GM12878 (cell line): Measurements from ENCODE around the gene NLGN1. TPM values are rescaled to one million over a fixed set of nuclear protein-coding genes. Genes with fewer than 3 reads are reported as not detected.

Experiments used
- ATAC-seq: fragments of 200-7000 bp; cut with Tn5 transposase; 3 replicates; pipeline ENCODE4 v1.9.1; 2020; ENCODE audit warnings: mild to moderate bottlenecking, moderate library complexity
- BruUV-seq: library from RNA; stranded (reverse); fragments of 400-500 nt; replicated peaks from 2 replicates; lab custom pipeline; 2021; lab: Mats Ljungman, UMichigan
- CTCF ChIA-PET: fragments of 300-600 bp; sonication (Branson Sonifier 250); formaldehyde crosslinking; extraction: SDS; loops from one replicate; lab custom pipeline; 2021; ENCODE audit warnings: inconsistent platforms; lab: Yijun Ruan, JAX
- POLR2A ChIA-PET: fragments of 350-600 bp; formaldehyde crosslinking; extraction: SDS; loops from one replicate; lab custom pipeline; 2021; ENCODE audit warnings: inconsistent platforms; lab: Charles Lee
- RAD21 ChIA-PET: fragments of 300-600 bp; sonication (Branson Sonifier 250); formaldehyde crosslinking; loops from one replicate; lab custom pipeline; 2023; ENCODE audit warnings: antibody characterized with exemption; ENCODE audit not compliant: unreplicated experiment; lab: Charles Lee
- SMC1A ChIA-PET: fragments of 300-600 bp; sonication (Branson Sonifier 250); formaldehyde crosslinking; loops from one replicate; lab custom pipeline; 2023; ENCODE audit not compliant: unreplicated experiment, uncharacterized antibody; lab: Charles Lee
- DNase-seq: peaks from one replicate; pipeline ENCODE4 v3.0.0-alpha.2; 2011; ENCODE audit warnings: low read depth, low spot score
- FAIRE-seq: peaks from 3 replicates; lab custom pipeline; 2011; peaks lifted over from hg19 to GRCh38; lab: Jason Lieb, UNC
- H2AFZ ChIP-seq: 2 replicates; pipeline ENCODE4 v1.6.0; 2011; ENCODE audit warnings: low read depth, low read length, control low read depth; ENCODE audit not compliant: control insufficient read depth
- H3K27ac ChIP-seq: 2 replicates; pipeline ENCODE4 v1.5.1; 2011; ENCODE audit warnings: control low read depth; ENCODE audit not compliant: control insufficient read depth, insufficient read depth
- H3K27me3 ChIP-seq, 2 experiments: replicated peaks in 1 of 2; 2 replicates each; pipeline versions ENCODE4 v1.6.0 to v1.6.1; 2011; ENCODE audit warnings: low read length in 1 of 2; ENCODE audit not compliant: control insufficient read depth in 2 of 2, insufficient read depth in 2 of 2
- H3K36me3 ChIP-seq, 2 experiments: 2 replicates each; pipeline ENCODE4 v1.5.1; 2011; ENCODE audit warnings: low read length in 1 of 2; ENCODE audit not compliant: control insufficient read depth in 2 of 2, insufficient read depth in 2 of 2
- H3K4me1 ChIP-seq: 2 replicates; pipeline ENCODE4 v1.6.1; 2011; ENCODE audit warnings: mild to moderate bottlenecking, low read length, moderate library complexity, mixed read lengths; ENCODE audit not compliant: control insufficient read depth, insufficient read depth
- H3K4me2 ChIP-seq: 2 replicates; pipeline ENCODE4 v1.6.0; 2011; ENCODE audit warnings: control low read depth; ENCODE audit not compliant: control insufficient read depth, insufficient read depth
- H3K4me3 ChIP-seq: fragments of 200-600 bp; sonication (generic); 2 replicates; pipeline ENCODE4 v1.5.1; 2016
- H3K79me2 ChIP-seq: 2 replicates; pipeline ENCODE4 v1.6.0; 2011; ENCODE audit warnings: low read length; ENCODE audit not compliant: control insufficient read depth, insufficient read depth
- H3K9ac ChIP-seq: 2 replicates; pipeline ENCODE4 v1.8.0; 2011; ENCODE audit warnings: low read length, control low read depth, mixed read lengths; ENCODE audit not compliant: control insufficient read depth, insufficient read depth
- H3K9me3 ChIP-seq: replicated peaks from 3 replicates; pipeline ENCODE4 v1.5.1; 2011; ENCODE audit warnings: mild to moderate bottlenecking, low read length; ENCODE audit not compliant: control insufficient read depth, insufficient read depth
- H4K20me1 ChIP-seq: 2 replicates; pipeline ENCODE4 v1.6.0; 2011; ENCODE audit not compliant: control insufficient read depth, insufficient read depth
- ATF2 ChIP-seq: IDR thresholded peaks from 2 replicates; pipeline ENCODE4 v1.6.1; 2012; ENCODE audit warnings: low read length, inconsistent platforms
- BCLAF1 ChIP-seq: fragments of 450-650 bp; IDR thresholded peaks from 2 replicates; pipeline ENCODE4 v1.6.1; 2017; ENCODE audit warnings: antibody characterized with exemption, mild to moderate bottlenecking, moderate library complexity
- DPF2 ChIP-seq: fragments of 450-650 bp; IDR thresholded peaks from 2 replicates; pipeline ENCODE4 v1.6.1; 2017; ENCODE audit warnings: mild to moderate bottlenecking
- E4F1 ChIP-seq: fragments of 450-650 bp; IDR thresholded peaks from 2 replicates; pipeline ENCODE4 v1.6.1; 2018; ENCODE audit warnings: borderline replicate concordance, mild to moderate bottlenecking; ENCODE audit not compliant: partially characterized antibody
- EZH2 ChIP-seq: IDR thresholded peaks from 2 replicates; pipeline ENCODE4 v1.6.1; 2012; ENCODE audit warnings: low read depth, mild to moderate bottlenecking, control low read depth, inconsistent platforms, low read length, borderline replicate concordance; ENCODE audit not compliant: control insufficient read depth
- GATAD2B ChIP-seq: fragments of 450-650 bp; conservative IDR thresholded peaks from 2 replicates; pipeline ENCODE4 v1.6.1; 2017; ENCODE audit warnings: low read depth, mild to moderate bottlenecking, moderate library complexity
- HDAC6 ChIP-seq: fragments of 200-600 bp; sonication (generic); IDR thresholded peaks from one replicate; pipeline ENCODE4 v1.8.0; 2017; ENCODE audit warnings: antibody characterized with exemption; ENCODE audit not compliant: unreplicated experiment
- PAX5 ChIP-seq: IDR thresholded peaks from 2 replicates; pipeline ENCODE4 v1.6.1; 2011; ENCODE audit warnings: low read depth, low read length, borderline replicate concordance
- PAX8 ChIP-seq: fragments of 450-650 bp; IDR thresholded peaks from 2 replicates; pipeline ENCODE4 v1.6.1; 2017; ENCODE audit warnings: mild to moderate bottlenecking, moderate library complexity
- PKNOX1 ChIP-seq: fragments of 450-650 bp; IDR thresholded peaks from 2 replicates; pipeline ENCODE4 v1.6.1; 2016; ENCODE audit warnings: mild to moderate bottlenecking
- RAD51 ChIP-seq: fragments of 450-650 bp; IDR thresholded peaks from 2 replicates; pipeline ENCODE4 v1.6.1; 2016; ENCODE audit warnings: moderate library complexity, mild to moderate bottlenecking, inconsistent platforms
- STAT1 ChIP-seq: fragments of 450-650 bp; conservative IDR thresholded peaks from 2 replicates; pipeline ENCODE4 v1.6.1; 2014; ENCODE audit warnings: antibody characterized with exemption, mild to moderate bottlenecking
- TARDBP ChIP-seq: IDR thresholded peaks from 2 replicates; pipeline ENCODE4 v1.6.1; 2016; ENCODE audit warnings: borderline replicate concordance
- WGBS: methylation state at CpG from one replicate; pipeline ENCODE4 v1.1.6; 2016; ENCODE audit warnings: low lambda C conversion rate; ENCODE audit not compliant: insufficient replicate concordance, insufficient coverage; ENCODE audit errors: missing lambda C conversion rate; 5-methylcytosine and 5-hydroxymethylcytosine counted together
- in situ Hi-C: fragments of 300-500 bp; cut with MboI; formaldehyde crosslinking; loops from 9 replicates; pipeline ENCODE4 v1.14.3; 2018; ENCODE audit warnings: mixed read lengths
- intact Hi-C: fragments of 100-400 bp; cut with micrococcal nuclease; formaldehyde crosslinking; loops from one replicate; pipeline ENCODE4 v1.14.2; 2022; ENCODE audit not compliant: unreplicated experiment
- polyA plus RNA-seq, 11 experiments: library from polyadenylated mRNA; depleted of rRNA in 4 of 11; unstranded in 6 of 11; stranded (reverse) in 5 of 11; fragments of >200 nt; fragmentation: Nextera tagmentation in 4 of 11; fragmentation: Illumina TruSeq in 1 of 11; extraction: Ambion mirVana in 4 of 11; extraction: Trizol in 1 of 11; gene quantifications; 1 replicate in 1 of 11; 2 replicates in 10 of 11; pipeline versions ENCODE4 v1.2.1 to v1.2.3, GENCODE V29; 2011 to 2016; ENCODE audit warnings: inconsistent platforms in 2 of 11, missing spikeins in 2 of 11, low read depth in 1 of 11
- total RNA-seq, 4 experiments: library from RNA; depleted of rRNA in 3 of 4; stranded (reverse); fragments of >200 nt in 3 of 4; fragmentation: Illumina TruSeq in 1 of 4; extraction: Trizol in 1 of 4; gene quantifications; 2 replicates each; pipeline versions ENCODE4 v1.2.1 to v1.2.3, GENCODE V29; 2013 to 2021

NLGN1 gene
- total and polyA plus RNA-seq, 10 of the 15 experiments (the other 5 are each of a cell fraction or from before 2014, with no cell fraction given) = not detected

DNA sequence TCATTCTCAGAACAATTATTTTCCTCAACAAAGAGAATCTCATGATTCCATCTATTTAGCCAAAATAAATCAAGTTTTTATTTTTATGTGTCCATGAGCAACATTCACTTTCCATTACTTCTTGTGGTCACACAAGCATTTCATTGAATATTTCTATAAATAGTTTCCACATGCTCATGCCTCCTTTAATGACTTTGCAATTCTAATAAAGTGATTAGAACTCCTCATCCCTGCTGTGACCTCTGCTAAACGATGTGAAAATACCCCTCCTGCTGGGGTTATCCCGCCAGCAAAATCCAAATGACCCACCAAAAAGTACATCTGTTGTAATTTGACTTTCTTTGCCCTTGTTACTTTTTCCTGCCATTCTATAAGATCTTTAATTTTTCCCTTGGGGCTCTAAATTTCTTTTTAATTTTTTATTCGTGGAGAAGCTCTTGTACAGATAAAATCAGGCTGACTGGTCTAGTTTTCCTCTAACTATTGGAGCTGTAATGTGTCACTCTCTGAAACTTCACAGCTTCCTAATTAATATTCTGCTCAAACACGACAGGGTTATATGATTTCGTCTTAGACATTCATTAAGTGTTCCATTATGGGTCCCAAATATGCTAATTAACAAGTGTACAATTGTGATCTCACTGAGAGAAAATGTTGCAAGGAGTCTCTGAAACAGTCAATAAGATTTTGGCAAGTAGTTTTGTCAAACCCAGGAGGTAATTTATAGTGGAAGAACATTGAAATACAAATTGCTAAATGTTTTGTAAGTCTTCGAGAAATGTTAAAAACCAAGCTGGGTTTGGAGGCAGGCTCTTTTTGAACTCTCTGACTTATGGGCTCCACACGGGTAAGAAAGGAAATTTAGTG, 928.5 kb downstream of the NLGN1 start (continued):
- TF ChIP-seq EZH2 (no peak), DPF2 (no peak), E4F1 (no peak), STAT1 (no peak), RAD51 (no peak)
- TF ChIP-seq, all 136 proteins: peak for 0

GRCh38 chr3:174329321-174329720, 931.8 kb downstream of the NLGN1 start:
- intact Hi-C loops (no loop called here), in situ Hi-C loops (no loop called here)
- WGBS = 13% methylated on average over 3 of the region's 3 CpGs
- no peaks in the 10 kb centered on the region for H4K20me1 ChIP-seq
- H3K9me3 ChIP-seq = no peaks in the 10 kb centered on the region
- H3K79me2 ChIP-seq = no peaks in the 10 kb centered on the region
- ATAC-seq (no peak), DNase-seq (no peak), FAIRE-seq (no peak)
- no peaks in the 10 kb centered on the region for H3K27me3 ChIP-seq
- H3K4me1 ChIP-seq = no peaks in the 10 kb centered on the region
- SMC1A ChIA-PET = no interaction called here
- BruUV-seq = no TSS peak
- POLR2A ChIA-PET = no interaction called here
- RAD21 ChIA-PET = no interaction called here
- no peak overlapping the region for H3K4me2 ChIP-seq
- no peak overlapping the region for H3K4me3 ChIP-seq
- no peak overlapping the region for H3K9ac ChIP-seq
- no peak overlapping the region for H3K27ac ChIP-seq
- H3K36me3 ChIP-seq = no peaks in the 10 kb centered on the region
- H2AFZ ChIP-seq = no peak overlapping the region
- CTCF ChIA-PET = no interaction called here
- TF ChIP-seq PAX5 (no peak), TARDBP (no peak), STAT1 (no peak), HDAC6 (no peak), ATF2 (no peak), GATAD2B (no peak), BCLAF1 (no peak), PKNOX1 (no peak), PAX8 (no peak)
